Daoy (cell line): ENCODE results near the gene ZNF324. TPM values are rescaled to one million over a fixed set of nuclear protein-coding genes. Genes with fewer than 3 reads are reported as not detected.

ENCODE experiments used
- total RNA-seq: library from RNA; depleted of rRNA; stranded (reverse); fragments of >200 nt; shearing (Covaris generic); gene quantifications from 2 replicates; pipeline ENCODE4 v1.2.3, GENCODE V29; 2014; rRNA removed

The ZNF324 gene
- total RNA-seq, 1 experiment from 2014 or later: 8.5 TPM

Other genes with a start within 250 kb of the ZNF324 start
- 71.7 and 90.7 TPM in 2 replicates for gene ZNF544, start 238.2 kb upstream of the ZNF324 start, total RNA-seq
- gene ZNF8, start 188.1 kb upstream of the ZNF324 start, total RNA-seq: 3.1 and 3.5 TPM in 2 replicates
- 125 and 149 TPM in 2 replicates for gene ERVK3-1, start 161.7 kb upstream of the ZNF324 start, total RNA-seq
- 2.1 TPM in 2 replicates for gene ZSCAN22, start 140.1 kb upstream of the ZNF324 start, total RNA-seq
- 28.5 and 38.4 TPM in 2 replicates for gene A1BG, start 113.6 kb upstream of the ZNF324 start, total RNA-seq
- 1.5 and 2.7 TPM in 2 replicates for gene ZNF497, start 104.3 kb upstream of the ZNF324 start, total RNA-seq
- gene ZNF837, start 86.0 kb upstream of the ZNF324 start, total RNA-seq: 4.2 and 5.0 TPM in 2 replicates
- 3,633 and 5,016 TPM in 2 replicates for gene RPS5, start 79.8 kb upstream of the ZNF324 start, total RNA-seq
- not detected in 2 replicates for gene RNF225, start 71.4 kb upstream of the ZNF324 start, total RNA-seq
- gene ZNF584, start 58.4 kb upstream of the ZNF324 start, total RNA-seq: 12.1 and 20.5 TPM in 2 replicates
- 0.95 and 3.0 TPM in 2 replicates for gene ZNF132, start 26.9 kb upstream of the ZNF324 start, total RNA-seq
- 9.0 and 13.5 TPM in 2 replicates for gene ZNF324B, start 15.5 kb upstream of the ZNF324 start, total RNA-seq
- gene ZNF446, start 9.3 kb downstream of the ZNF324 start, total RNA-seq: 8.3 and 16.4 TPM in 2 replicates
- gene SLC27A5, start 44.9 kb downstream of the ZNF324 start, total RNA-seq: 1.6 and 3.4 TPM in 2 replicates
- gene ZBTB45, start 52.7 kb downstream of the ZNF324 start, total RNA-seq: 4.8 and 4.9 TPM in 2 replicates
- gene TRIM28, start 77.0 kb downstream of the ZNF324 start, total RNA-seq: 575 and 591 TPM in 2 replicates
- gene CHMP2A, start 88.0 kb downstream of the ZNF324 start, total RNA-seq: 103 and 127 TPM in 2 replicates
- 123 and 129 TPM in 2 replicates for gene UBE2M, start 91.5 kb downstream of the ZNF324 start, total RNA-seq
- 4.6 TPM in 2 replicates for gene MZF1, start 106.3 kb downstream of the ZNF324 start, total RNA-seq